Endodermal cell (in vitro differentiated cells): ENCODE results near the gene APBA2. TPM values are rescaled to one million over a fixed set of nuclear protein-coding genes. Genes with fewer than 3 reads are reported as not detected.
A peak's percentile ranks its signal among the peaks of the same experiment; 100 is the strongest.

ENCODE experiments used
- DNase-seq: peaks from one replicate; pipeline ENCODE4 v3.0.0-alpha.2; 2017
- H3K27ac ChIP-seq: 2 replicates; pipeline ENCODE4 v1.5.1; 2013; ENCODE audit warnings: mild to moderate bottlenecking, low read depth, low read length, moderate library complexity
- H3K27me3 ChIP-seq: 2 replicates; pipeline ENCODE4 v1.6.1; 2013; ENCODE audit warnings: mild to moderate bottlenecking, low read length, moderate library complexity; ENCODE audit not compliant: insufficient read depth, control insufficient read depth, poor library complexity, severe bottlenecking
- H3K36me3 ChIP-seq: 2 replicates; pipeline ENCODE4 v1.7.0; 2013; ENCODE audit warnings: mild to moderate bottlenecking, low read length, moderate library complexity; ENCODE audit not compliant: control insufficient read depth, insufficient read depth
- H3K4me1 ChIP-seq: one replicate; pipeline ENCODE4 v1.7.0; 2013; ENCODE audit warnings: low read length; ENCODE audit not compliant: control insufficient read depth, insufficient read depth
- H3K4me3 ChIP-seq: 2 replicates; pipeline ENCODE4 v1.5.1; 2013; ENCODE audit warnings: mild to moderate bottlenecking, low read length, moderate library complexity
- H3K9ac ChIP-seq: 2 replicates; pipeline ENCODE4 v1.6.1; 2013; ENCODE audit warnings: mild to moderate bottlenecking, low read length, moderate library complexity; ENCODE audit not compliant: poor library complexity, severe bottlenecking; ENCODE audit errors: extremely low read depth
- H3K9me3 ChIP-seq: 2 replicates; pipeline ENCODE4 v1.6.1; 2013; ENCODE audit warnings: mild to moderate bottlenecking, low read length, moderate library complexity; ENCODE audit not compliant: control insufficient read depth
- H3K27ac Mint-ChIP-seq: 2 replicates; pipeline ENCODE4 v1.8.0; 2020; ENCODE audit warnings: mixed read lengths
- H3K27me3 Mint-ChIP-seq: 2 replicates; pipeline ENCODE4 v1.8.0; 2021; ENCODE audit warnings: mild to moderate bottlenecking, mixed read lengths; ENCODE audit not compliant: insufficient read depth
- H3K36me3 Mint-ChIP-seq: 2 replicates; pipeline ENCODE4 v1.8.0; 2020; ENCODE audit warnings: low read depth, mixed read lengths
- H3K4me1 Mint-ChIP-seq: 2 replicates; pipeline ENCODE4 v1.8.0; 2020; ENCODE audit warnings: mixed read lengths
- H3K4me3 Mint-ChIP-seq: 2 replicates; pipeline ENCODE4 v1.8.0; 2020; ENCODE audit warnings: mild to moderate bottlenecking, moderate library complexity, mixed read lengths
- H3K9me3 Mint-ChIP-seq: 2 replicates; pipeline ENCODE4 v1.8.0; 2020; ENCODE audit warnings: mild to moderate bottlenecking, mixed read lengths
- WGBS, 2 experiments: methylation state at CpG; one replicate each; pipeline versions ENCODE4 v1.1.5 to v1.1.7; 2013; ENCODE audit warnings: missing lambda C conversion rate in 2 of 2, mixed read lengths in 1 of 2; ENCODE audit not compliant: insufficient coverage in 1 of 2, insufficient read length in 1 of 2; 5-methylcytosine and 5-hydroxymethylcytosine counted together
- total RNA-seq, 2 donors: library from RNA; stranded (reverse); fragmentation: NEBNext Ultra II Directional in 1 of 2; extraction: Animal tissue kit (Norgen Biotek cat#: 25700) in 1 of 2; gene quantifications; 2 replicates in 1 of 2; 3 replicates in 1 of 2; pipeline ENCODE4 v1.2.1, GENCODE V29; 2021
- TF ChIP-seq, protein P1 (sequence below): fragments of 200-600 bp; sonication (generic); conservative IDR thresholded peaks from 2 replicates; pipeline ENCODE4 v1.5.0; 2021; ENCODE audit warnings: antibody characterized with exemption, mild to moderate bottlenecking

The APBA2 gene
- total RNA-seq, 2 donors from 2014 or later = 27.1 to 27.3 TPM

DNA sequence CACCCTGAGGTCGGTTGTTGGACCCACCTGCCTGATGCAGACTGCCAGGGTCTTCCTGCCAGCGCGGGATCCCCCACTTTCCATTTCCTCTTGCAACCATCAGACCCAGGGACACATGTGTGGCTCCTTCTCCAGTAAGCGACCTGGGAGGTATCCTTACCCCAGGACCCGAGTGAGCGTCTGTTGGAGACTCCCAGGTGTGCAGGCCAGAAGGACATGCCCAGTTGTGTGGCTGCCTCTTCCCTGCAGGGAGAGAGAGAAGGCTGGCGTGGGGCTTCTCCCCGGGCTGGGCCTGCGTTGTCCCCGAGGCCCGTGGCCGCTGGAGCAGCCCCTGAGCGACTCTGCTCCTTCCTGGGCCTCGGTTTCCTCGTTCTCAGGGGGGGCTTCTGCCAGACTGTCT, 56.8 kb downstream of the APBA2 start:
- Mint-ChIP-seq H3K4me3 (no peak overlapping the region), H3K4me1 (no peaks in the 10 kb centered on the region), H3K36me3 (peaks cover 37% of the 10 kb centered on the region), H3K9me3 (peaks cover 10% of the 10 kb centered on the region), H3K27me3 (no peaks in the 10 kb centered on the region), H3K27ac (no peak overlapping the region)
- H3K9ac ChIP-seq = no peak overlapping the region
- 92 to 96% methylated on average over 7 to 15 of the region's 15 CpGs for WGBS, 2 experiments
- no peak overlapping the region for H3K4me3 ChIP-seq
- peaks cover 5% of the 10 kb centered on the region for H3K9me3 ChIP-seq
- peak; percentile 14 for DNase-seq
- H3K4me1 ChIP-seq = no peaks in the 10 kb centered on the region
- H3K27me3 ChIP-seq = no peaks in the 10 kb centered on the region
- TF ChIP-seq, protein P1, sequence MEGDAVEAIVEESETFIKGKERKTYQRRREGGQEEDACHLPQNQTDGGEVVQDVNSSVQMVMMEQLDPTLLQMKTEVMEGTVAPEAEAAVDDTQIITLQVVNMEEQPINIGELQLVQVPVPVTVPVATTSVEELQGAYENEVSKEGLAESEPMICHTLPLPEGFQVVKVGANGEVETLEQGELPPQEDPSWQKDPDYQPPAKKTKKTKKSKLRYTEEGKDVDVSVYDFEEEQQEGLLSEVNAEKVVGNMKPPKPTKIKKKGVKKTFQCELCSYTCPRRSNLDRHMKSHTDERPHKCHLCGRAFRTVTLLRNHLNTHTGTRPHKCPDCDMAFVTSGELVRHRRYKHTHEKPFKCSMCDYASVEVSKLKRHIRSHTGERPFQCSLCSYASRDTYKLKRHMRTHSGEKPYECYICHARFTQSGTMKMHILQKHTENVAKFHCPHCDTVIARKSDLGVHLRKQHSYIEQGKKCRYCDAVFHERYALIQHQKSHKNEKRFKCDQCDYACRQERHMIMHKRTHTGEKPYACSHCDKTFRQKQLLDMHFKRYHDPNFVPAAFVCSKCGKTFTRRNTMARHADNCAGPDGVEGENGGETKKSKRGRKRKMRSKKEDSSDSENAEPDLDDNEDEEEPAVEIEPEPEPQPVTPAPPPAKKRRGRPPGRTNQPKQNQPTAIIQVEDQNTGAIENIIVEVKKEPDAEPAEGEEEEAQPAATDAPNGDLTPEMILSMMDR = no peak
- no peak overlapping the region for H3K27ac ChIP-seq
- no peaks in the 10 kb centered on the region for H3K36me3 ChIP-seq

GRCh38 chr15:28943146-28943545, 57.4 kb downstream of the APBA2 start:
- H3K9ac ChIP-seq = no peak overlapping the region

DNA sequence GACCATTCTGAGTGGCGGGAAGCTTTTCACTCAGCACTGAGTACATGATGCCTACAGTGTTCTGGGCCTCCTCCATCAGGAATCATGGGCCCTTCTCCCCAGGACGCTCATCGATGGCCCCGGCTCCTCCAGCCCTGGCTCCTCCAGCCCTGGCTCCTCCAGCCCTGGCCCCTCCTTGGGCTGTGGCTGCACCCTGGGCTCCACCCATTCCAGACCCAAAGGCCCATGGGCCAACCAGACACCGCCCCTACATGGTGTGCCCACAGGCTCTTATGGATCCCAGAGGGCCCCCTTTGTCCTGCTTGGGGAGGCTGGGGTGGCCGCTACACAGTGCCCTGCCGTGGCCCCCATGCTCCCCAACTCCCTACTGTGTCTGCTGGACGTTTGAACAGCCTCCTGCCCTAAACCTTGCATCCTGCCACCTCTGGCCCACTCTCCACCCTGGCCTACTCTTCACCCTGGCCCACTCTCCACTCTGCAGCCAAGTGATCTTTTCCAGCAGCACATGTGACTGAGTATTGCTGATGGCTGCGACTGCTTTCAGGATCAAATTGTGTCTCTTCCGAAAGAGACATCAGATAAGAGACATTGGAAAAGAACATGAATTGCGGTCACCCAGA, 57.9 kb downstream of the APBA2 start:
- WGBS, 2 experiments = 91 to 96% methylated on average over 9 to 11 of the region's 11 CpGs
- no peaks in the 10 kb centered on the region for H3K36me3 ChIP-seq
- Mint-ChIP-seq H3K27ac (no peak overlapping the region), H3K27me3 (no peaks in the 10 kb centered on the region), H3K4me3 (no peak overlapping the region), H3K36me3 (peaks cover 37% of the 10 kb centered on the region), H3K9me3 (peaks cover 10% of the 10 kb centered on the region), H3K4me1 (no peaks in the 10 kb centered on the region)
- H3K4me3 ChIP-seq = no peak overlapping the region
- H3K9ac ChIP-seq = no peak overlapping the region
- no peaks in the 10 kb centered on the region for H3K27me3 ChIP-seq
- H3K4me1 ChIP-seq = no peaks in the 10 kb centered on the region
- H3K9me3 ChIP-seq = peaks cover 5% of the 10 kb centered on the region
- TF ChIP-seq, protein P1 = no peak
- peak; percentile 34 for DNase-seq
- no peak overlapping the region for H3K27ac ChIP-seq

More at GRCh38 chr15:28943146-28943545, 57.4 kb downstream of the APBA2 start:
- peak; percentile 32 for DNase-seq
- Histone ChIP-seq H3K4me3 (no peak overlapping the region), H3K27me3 (no peaks in the 10 kb centered on the region), H3K36me3 (no peaks in the 10 kb centered on the region), H3K27ac (no peak overlapping the region), H3K4me1 (no peaks in the 10 kb centered on the region), H3K9me3 (peaks cover 5% of the 10 kb centered on the region)
- no peak overlapping the region for H3K4me3 Mint-ChIP-seq
- no peaks in the 10 kb centered on the region for H3K4me1 Mint-ChIP-seq
- 95 to 98% methylated on average over 7 to 8 of the region's 8 CpGs for whole genome bisulfite sequencing, 2 experiments
- H3K9me3 Mint-ChIP-seq = peaks cover 10% of the 10 kb centered on the region
- H3K27me3 Mint-ChIP-seq = no peaks in the 10 kb centered on the region
- no peak overlapping the region for H3K27ac Mint-ChIP-seq
- peaks cover 37% of the 10 kb centered on the region for H3K36me3 Mint-ChIP-seq
- TF ChIP-seq, protein P1 = no peak
